Neural cell (in vitro differentiated cells): Measurements from ENCODE around the gene CHCHD3. TPM values are rescaled to one million over a fixed set of nuclear protein-coding genes. Genes with fewer than 3 reads are reported as not detected.

Experiments used
- H2AFZ ChIP-seq: fragments of 200-600, 300-800 bp; sonication (generic), shearing (Covaris generic); 2 replicates; pipeline ENCODE4 v1.6.0; 2014; ENCODE audit warnings: low read depth, mild to moderate bottlenecking, antibody characterized with exemption, low read length, moderate library complexity
- H3F3A ChIP-seq: fragments of 200-600 bp; shearing (Covaris generic); 2 replicates; pipeline ENCODE4 v1.6.1; 2016; ENCODE audit warnings: mild to moderate bottlenecking, moderate library complexity, mixed read lengths, antibody characterized with exemption, low read length; ENCODE audit not compliant: insufficient read depth, poor library complexity, severe bottlenecking
- H3K27ac ChIP-seq: fragments of 200-600, 300-800 bp; sonication (generic), shearing (Covaris generic); 2 replicates; pipeline ENCODE4 v1.5.1; 2014; ENCODE audit warnings: mild to moderate bottlenecking, low read length, moderate library complexity
- H3K27me3 ChIP-seq: fragments of 300-800, 200-600 bp; sonication (generic), shearing (Covaris generic); 2 replicates; pipeline ENCODE4 v1.6.0; 2014; ENCODE audit warnings: mild to moderate bottlenecking, low read depth, low read length, moderate library complexity; ENCODE audit not compliant: insufficient read depth
- H3K36me3 ChIP-seq: fragments of 300-800, 200-600 bp; sonication (generic), shearing (Covaris generic); 2 replicates; pipeline ENCODE4 v1.5.1; 2014; ENCODE audit warnings: mild to moderate bottlenecking, antibody characterized with exemption, low read length, moderate library complexity; ENCODE audit not compliant: insufficient read depth
- H3K4me2 ChIP-seq: fragments of 300-800, 200-600 bp; sonication (generic), shearing (Covaris generic); 2 replicates; pipeline ENCODE4 v1.6.0; 2014; ENCODE audit warnings: mild to moderate bottlenecking, low read length
- H3K4me3 ChIP-seq: fragments of 300-800, 200-600 bp; sonication (generic), shearing (Covaris generic); 2 replicates; pipeline ENCODE4 v1.5.1; 2014; ENCODE audit warnings: mild to moderate bottlenecking, low read length, moderate library complexity
- H3K79me2 ChIP-seq: fragments of 200-600 bp; shearing (Covaris generic); replicated peaks from 2 replicates; pipeline ENCODE4 v1.6.0; 2014; ENCODE audit warnings: mild to moderate bottlenecking, low read length, moderate library complexity; ENCODE audit not compliant: insufficient read depth
- H3K9ac ChIP-seq: fragments of 300-800, 200-600 bp; sonication (generic), shearing (Covaris generic); 2 replicates; pipeline ENCODE4 v1.6.1; 2016; ENCODE audit warnings: mild to moderate bottlenecking, low read length, mixed read lengths
- H3K9me2 ChIP-seq: fragments of 200-600 bp; shearing (Covaris generic); 2 replicates; pipeline ENCODE4 v1.6.1; 2016; ENCODE audit warnings: mild to moderate bottlenecking, low read length, mixed read lengths; ENCODE audit not compliant: insufficient read depth
- H3K9me3 ChIP-seq: fragments of 200-600, 300-800 bp; sonication (generic), shearing (Covaris generic); 2 replicates; pipeline ENCODE4 v1.6.1; 2016; ENCODE audit warnings: mild to moderate bottlenecking, mixed run types, low read length, moderate library complexity, mixed read lengths
- H4K20me1 ChIP-seq: fragments of 200-600 bp; shearing (Covaris generic); 2 replicates; pipeline ENCODE4 v1.6.1; 2016; ENCODE audit warnings: mild to moderate bottlenecking, mixed run types; ENCODE audit not compliant: insufficient read depth
- EP300 ChIP-seq: fragments of 450-650 bp; conservative IDR thresholded peaks from 2 replicates; pipeline ENCODE4 v1.6.1; 2014; ENCODE audit warnings: antibody characterized with exemption, mild to moderate bottlenecking, moderate library complexity; ENCODE audit not compliant: poor library complexity, severe bottlenecking
- EZH2 ChIP-seq: fragments of 200-600, 300-800 bp; shearing (Covaris generic), sonication (generic); IDR thresholded peaks from 2 replicates; pipeline ENCODE4 v1.6.1; 2014; ENCODE audit warnings: antibody characterized with exemption, low read length, borderline replicate concordance, mild to moderate bottlenecking; ENCODE audit not compliant: insufficient read depth, poor library complexity, severe bottlenecking
- MXI1 ChIP-seq: fragments of 450-650 bp; conservative IDR thresholded peaks from 2 replicates; pipeline ENCODE4 v1.6.1; 2014; ENCODE audit warnings: antibody characterized with exemption, mild to moderate bottlenecking; ENCODE audit not compliant: poor library complexity, severe bottlenecking
- POLR2AphosphoS5 ChIP-seq: IDR thresholded peaks from 2 replicates; pipeline ENCODE4 v1.6.1; 2012
- RAD21 ChIP-seq: fragments of 450-650 bp; conservative IDR thresholded peaks from 2 replicates; pipeline ENCODE4 v1.6.1; 2014; ENCODE audit warnings: antibody characterized with exemption, mild to moderate bottlenecking, moderate library complexity
- SMC3 ChIP-seq: fragments of 450-650 bp; conservative IDR thresholded peaks from 2 replicates; pipeline ENCODE4 v1.6.1; 2014; ENCODE audit warnings: antibody characterized with exemption, mild to moderate bottlenecking, moderate library complexity; ENCODE audit not compliant: poor library complexity
- TAF1 ChIP-seq: IDR thresholded peaks from 2 replicates; pipeline ENCODE4 v1.6.1; 2012; ENCODE audit warnings: low read depth
- polyA plus RNA-seq: library from polyadenylated mRNA; depleted of rRNA; stranded (reverse); fragments of >200 nt; gene quantifications from 2 replicates; pipeline ENCODE4 v1.2.3, GENCODE V29; 2014
- TF ChIP-seq, protein P1 (sequence below): fragments of 450-650 bp; IDR thresholded peaks from 2 replicates; pipeline ENCODE4 v1.5.1; 2014; ENCODE audit warnings: antibody characterized with exemption, mild to moderate bottlenecking, moderate library complexity; ENCODE audit not compliant: poor library complexity, severe bottlenecking
- TF ChIP-seq, protein P2 (sequence below): IDR thresholded peaks from 2 replicates; pipeline ENCODE4 v1.6.1; 2012; ENCODE audit warnings: borderline replicate concordance

The CHCHD3 gene
- polyA plus RNA-seq, 1 donor from 2014 or later: 89.9 TPM

DNA sequence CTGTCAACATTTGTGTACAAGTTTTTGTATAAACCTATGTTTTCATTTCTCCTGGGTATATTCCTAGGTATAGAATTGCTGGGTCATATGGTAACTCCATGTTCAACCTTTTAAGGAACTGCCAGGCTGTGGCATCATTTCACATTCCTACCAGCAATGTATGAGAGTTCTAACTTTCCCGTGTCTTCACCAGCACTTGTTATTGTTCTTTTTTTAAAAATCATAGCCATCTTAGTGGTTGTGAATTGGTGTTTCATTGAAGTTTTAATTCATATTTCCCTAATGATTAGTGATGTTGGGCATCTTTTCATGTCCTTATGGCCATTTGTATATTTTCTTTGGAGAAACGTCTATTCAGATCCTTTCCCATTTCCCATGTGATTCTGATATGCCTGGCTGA is 312.6 kb downstream of the CHCHD3 start:
- Histone ChIP-seq H3F3A (no peaks in the 10 kb centered on the region), H3K9ac (no peak overlapping the region), H4K20me1 (no peaks in the 10 kb centered on the region), H3K27me3 (no peaks in the 10 kb centered on the region), H3K4me3 (no peak overlapping the region), H3K36me3 (no peaks in the 10 kb centered on the region), H3K9me3 (no peaks in the 10 kb centered on the region), H3K79me2 (no peaks in the 10 kb centered on the region), H3K9me2 (no peaks in the 10 kb centered on the region), H2AFZ (no peak overlapping the region), H3K27ac (no peak overlapping the region), H3K4me2 (no peak overlapping the region)
- TF ChIP-seq, protein P1, sequence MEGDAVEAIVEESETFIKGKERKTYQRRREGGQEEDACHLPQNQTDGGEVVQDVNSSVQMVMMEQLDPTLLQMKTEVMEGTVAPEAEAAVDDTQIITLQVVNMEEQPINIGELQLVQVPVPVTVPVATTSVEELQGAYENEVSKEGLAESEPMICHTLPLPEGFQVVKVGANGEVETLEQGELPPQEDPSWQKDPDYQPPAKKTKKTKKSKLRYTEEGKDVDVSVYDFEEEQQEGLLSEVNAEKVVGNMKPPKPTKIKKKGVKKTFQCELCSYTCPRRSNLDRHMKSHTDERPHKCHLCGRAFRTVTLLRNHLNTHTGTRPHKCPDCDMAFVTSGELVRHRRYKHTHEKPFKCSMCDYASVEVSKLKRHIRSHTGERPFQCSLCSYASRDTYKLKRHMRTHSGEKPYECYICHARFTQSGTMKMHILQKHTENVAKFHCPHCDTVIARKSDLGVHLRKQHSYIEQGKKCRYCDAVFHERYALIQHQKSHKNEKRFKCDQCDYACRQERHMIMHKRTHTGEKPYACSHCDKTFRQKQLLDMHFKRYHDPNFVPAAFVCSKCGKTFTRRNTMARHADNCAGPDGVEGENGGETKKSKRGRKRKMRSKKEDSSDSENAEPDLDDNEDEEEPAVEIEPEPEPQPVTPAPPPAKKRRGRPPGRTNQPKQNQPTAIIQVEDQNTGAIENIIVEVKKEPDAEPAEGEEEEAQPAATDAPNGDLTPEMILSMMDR: no peak
- TF ChIP-seq TAF1: no peak
- no peak for TF ChIP-seq EZH2
- TF ChIP-seq MXI1: no peak
- TF ChIP-seq, protein P2, sequence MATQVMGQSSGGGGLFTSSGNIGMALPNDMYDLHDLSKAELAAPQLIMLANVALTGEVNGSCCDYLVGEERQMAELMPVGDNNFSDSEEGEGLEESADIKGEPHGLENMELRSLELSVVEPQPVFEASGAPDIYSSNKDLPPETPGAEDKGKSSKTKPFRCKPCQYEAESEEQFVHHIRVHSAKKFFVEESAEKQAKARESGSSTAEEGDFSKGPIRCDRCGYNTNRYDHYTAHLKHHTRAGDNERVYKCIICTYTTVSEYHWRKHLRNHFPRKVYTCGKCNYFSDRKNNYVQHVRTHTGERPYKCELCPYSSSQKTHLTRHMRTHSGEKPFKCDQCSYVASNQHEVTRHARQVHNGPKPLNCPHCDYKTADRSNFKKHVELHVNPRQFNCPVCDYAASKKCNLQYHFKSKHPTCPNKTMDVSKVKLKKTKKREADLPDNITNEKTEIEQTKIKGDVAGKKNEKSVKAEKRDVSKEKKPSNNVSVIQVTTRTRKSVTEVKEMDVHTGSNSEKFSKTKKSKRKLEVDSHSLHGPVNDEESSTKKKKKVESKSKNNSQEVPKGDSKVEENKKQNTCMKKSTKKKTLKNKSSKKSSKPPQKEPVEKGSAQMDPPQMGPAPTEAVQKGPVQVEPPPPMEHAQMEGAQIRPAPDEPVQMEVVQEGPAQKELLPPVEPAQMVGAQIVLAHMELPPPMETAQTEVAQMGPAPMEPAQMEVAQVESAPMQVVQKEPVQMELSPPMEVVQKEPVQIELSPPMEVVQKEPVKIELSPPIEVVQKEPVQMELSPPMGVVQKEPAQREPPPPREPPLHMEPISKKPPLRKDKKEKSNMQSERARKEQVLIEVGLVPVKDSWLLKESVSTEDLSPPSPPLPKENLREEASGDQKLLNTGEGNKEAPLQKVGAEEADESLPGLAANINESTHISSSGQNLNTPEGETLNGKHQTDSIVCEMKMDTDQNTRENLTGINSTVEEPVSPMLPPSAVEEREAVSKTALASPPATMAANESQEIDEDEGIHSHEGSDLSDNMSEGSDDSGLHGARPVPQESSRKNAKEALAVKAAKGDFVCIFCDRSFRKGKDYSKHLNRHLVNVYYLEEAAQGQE: no peak
- no peak for TF ChIP-seq EP300
- TF ChIP-seq SMC3: no peak
- TF ChIP-seq POLR2AphosphoS5: no peak
- no peak for TF ChIP-seq RAD21

DNA sequence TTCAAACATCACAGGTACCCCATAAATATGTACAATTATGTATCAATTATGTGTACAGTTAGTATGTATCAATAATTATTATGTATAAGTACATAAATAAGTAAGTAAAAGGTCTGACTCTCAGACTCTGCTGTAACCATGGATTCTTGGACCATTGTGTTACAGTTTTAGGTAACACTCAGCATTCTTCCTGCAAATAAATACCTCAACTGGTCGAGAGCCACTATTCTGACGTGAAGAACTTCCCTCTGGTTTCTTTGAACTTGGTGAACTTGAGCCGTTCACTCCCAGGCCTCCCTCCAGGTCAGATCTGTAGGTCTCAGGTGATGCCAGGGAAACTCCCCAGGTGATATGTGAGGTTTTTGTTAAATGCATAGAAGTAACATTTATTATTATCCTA is 313.8 kb downstream of the CHCHD3 start:
- Histone ChIP-seq H3K79me2 (no peaks in the 10 kb centered on the region), H2AFZ (no peak overlapping the region), H4K20me1 (no peaks in the 10 kb centered on the region), H3K27me3 (no peaks in the 10 kb centered on the region), H3F3A (no peaks in the 10 kb centered on the region), H3K36me3 (no peaks in the 10 kb centered on the region), H3K4me2 (no peak overlapping the region), H3K9me3 (no peaks in the 10 kb centered on the region), H3K9ac (no peak overlapping the region), H3K4me3 (no peak overlapping the region), H3K27ac (no peak overlapping the region), H3K9me2 (no peaks in the 10 kb centered on the region)
- TF ChIP-seq SMC3 (no peak), MXI1 (no peak), EZH2 (no peak), RAD21 (no peak), TAF1 (no peak), POLR2AphosphoS5 (no peak), EP300 (no peak)
- TF ChIP-seq, protein P2: no peak
- TF ChIP-seq, protein P1: no peak
